Epithelial cell of umbilical artery (primary cell): ENCODE data around the gene STAB2. TPM values are rescaled to one million over a fixed set of nuclear protein-coding genes. Genes with fewer than 3 reads are reported as not detected.

Experiments
- total RNA-seq: library from RNA; depleted of rRNA; stranded (reverse); fragments of >200 nt; gene quantifications from 2 replicates; pipeline ENCODE4 v1.2.3, GENCODE V29; 2014

STAB2 gene, protein sequence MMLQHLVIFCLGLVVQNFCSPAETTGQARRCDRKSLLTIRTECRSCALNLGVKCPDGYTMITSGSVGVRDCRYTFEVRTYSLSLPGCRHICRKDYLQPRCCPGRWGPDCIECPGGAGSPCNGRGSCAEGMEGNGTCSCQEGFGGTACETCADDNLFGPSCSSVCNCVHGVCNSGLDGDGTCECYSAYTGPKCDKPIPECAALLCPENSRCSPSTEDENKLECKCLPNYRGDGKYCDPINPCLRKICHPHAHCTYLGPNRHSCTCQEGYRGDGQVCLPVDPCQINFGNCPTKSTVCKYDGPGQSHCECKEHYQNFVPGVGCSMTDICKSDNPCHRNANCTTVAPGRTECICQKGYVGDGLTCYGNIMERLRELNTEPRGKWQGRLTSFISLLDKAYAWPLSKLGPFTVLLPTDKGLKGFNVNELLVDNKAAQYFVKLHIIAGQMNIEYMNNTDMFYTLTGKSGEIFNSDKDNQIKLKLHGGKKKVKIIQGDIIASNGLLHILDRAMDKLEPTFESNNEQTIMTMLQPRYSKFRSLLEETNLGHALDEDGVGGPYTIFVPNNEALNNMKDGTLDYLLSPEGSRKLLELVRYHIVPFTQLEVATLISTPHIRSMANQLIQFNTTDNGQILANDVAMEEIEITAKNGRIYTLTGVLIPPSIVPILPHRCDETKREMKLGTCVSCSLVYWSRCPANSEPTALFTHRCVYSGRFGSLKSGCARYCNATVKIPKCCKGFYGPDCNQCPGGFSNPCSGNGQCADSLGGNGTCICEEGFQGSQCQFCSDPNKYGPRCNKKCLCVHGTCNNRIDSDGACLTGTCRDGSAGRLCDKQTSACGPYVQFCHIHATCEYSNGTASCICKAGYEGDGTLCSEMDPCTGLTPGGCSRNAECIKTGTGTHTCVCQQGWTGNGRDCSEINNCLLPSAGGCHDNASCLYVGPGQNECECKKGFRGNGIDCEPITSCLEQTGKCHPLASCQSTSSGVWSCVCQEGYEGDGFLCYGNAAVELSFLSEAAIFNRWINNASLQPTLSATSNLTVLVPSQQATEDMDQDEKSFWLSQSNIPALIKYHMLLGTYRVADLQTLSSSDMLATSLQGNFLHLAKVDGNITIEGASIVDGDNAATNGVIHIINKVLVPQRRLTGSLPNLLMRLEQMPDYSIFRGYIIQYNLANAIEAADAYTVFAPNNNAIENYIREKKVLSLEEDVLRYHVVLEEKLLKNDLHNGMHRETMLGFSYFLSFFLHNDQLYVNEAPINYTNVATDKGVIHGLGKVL (N-terminal part only)
- total RNA-seq, result not detected in 2 replicates

DNA sequence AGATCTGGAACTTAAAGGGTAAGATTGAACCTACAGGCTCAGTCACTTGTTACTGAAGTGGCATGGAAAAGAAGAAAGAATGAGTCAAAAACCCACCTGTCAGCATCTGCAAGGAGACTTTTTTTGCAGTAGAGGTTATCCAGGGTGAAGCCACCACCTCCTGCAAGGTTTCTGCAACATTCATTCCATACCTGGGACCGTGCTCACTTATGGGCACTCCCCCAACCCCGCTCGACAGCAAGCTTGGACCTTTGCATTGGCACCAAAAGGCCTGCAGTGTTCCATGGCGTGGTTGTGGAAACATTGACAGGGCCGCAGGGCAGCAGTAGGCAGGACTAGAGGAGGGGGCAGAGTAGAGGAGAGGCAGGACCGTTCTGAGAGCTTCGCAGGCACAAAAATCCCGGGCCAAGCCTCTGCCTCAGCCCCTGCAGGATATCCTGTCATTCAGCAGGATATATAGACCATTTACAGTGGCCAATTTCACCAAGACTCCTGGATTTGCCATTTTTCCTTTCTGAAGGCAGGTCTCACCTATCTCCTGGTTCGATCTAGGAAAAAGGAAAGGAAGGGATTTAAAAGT lies at the start of gene STAB2:
Gene STAB2 (plus strand): TSS at position 483 of the 580 bp plus-strand sequence. CDS start 204 bp downstream, outside the sequence.

Other genes with a start within 250 kb of the STAB2 start
- gene C12orf42, start 91.3 kb upstream of the STAB2 start, total RNA-seq, result not detected in 2 replicates